Tibial artery (tissue), 4 donors: ENCODE data around the gene SLC38A2.
A peak's percentile ranks its signal among the peaks of the same experiment; 100 is the strongest.

ENCODE experiments used
- DNase-seq, 2 donors: peaks; one replicate each; pipeline ENCODE4 v3.0.0-alpha.2; 2019
- H3K27ac ChIP-seq, 2 donors: fragments of 200-600 bp; sonication (generic) in 1 of 2; 1 replicate in 1 of 2; 2 replicates in 1 of 2; pipeline ENCODE4 v1.5.1; 2018 to 2019; ENCODE audit warnings: mild to moderate bottlenecking in 1 of 2
- H3K27me3 ChIP-seq, 2 donors: fragments of 200-600 bp; sonication (generic) in 1 of 2; one replicate each; pipeline versions ENCODE4 v1.5.1 to v1.6.0; 2016 to 2019
- H3K36me3 ChIP-seq, 3 donors: fragments of 200-600 bp; sonication (generic) in 2 of 3; one replicate each; pipeline ENCODE4 v1.5.1; 2016 to 2019; ENCODE audit warnings: mild to moderate bottlenecking in 2 of 3
- H3K4me1 ChIP-seq, 4 donors: fragments of 200-600 bp; sonication (generic) in 2 of 4; 1 replicate in 3 of 4; 2 replicates in 1 of 4; pipeline ENCODE4 v1.5.1; 2016 to 2019
- H3K4me3 ChIP-seq, 2 donors: fragments of 200-600 bp; sonication (generic) in 1 of 2; 1 replicate in 1 of 2; 2 replicates in 1 of 2; pipeline ENCODE4 v1.5.1; 2018 to 2019; ENCODE audit warnings: mild to moderate bottlenecking in 2 of 2
- H3K9me3 ChIP-seq, 3 donors: fragments of 200-600 bp; sonication (generic) in 1 of 3; one replicate each; pipeline ENCODE4 v1.5.1; 2016 to 2019
- CTCF ChIP-seq, 2 experiments: fragments of 200-600 bp in 1 of 2; fragments of 450-650 bp in 1 of 2; IDR thresholded peaks; one replicate each; pipeline ENCODE4 v1.5.1; 2017 to 2019; ENCODE audit warnings: antibody characterized with exemption in 2 of 2, mild to moderate bottlenecking in 1 of 2, moderate library complexity in 1 of 2
- intact Hi-C: fragments of 100-400 bp; cut with DNase I; formaldehyde crosslinking; loops from one replicate; pipeline ENCODE4 v1.15.0; 2023; ENCODE audit warnings: low total_unique reads

The SLC38A2 gene

GRCh38 chr12:46383654-46384450 is 11.3 kb upstream of the SLC38A2 start:
- peak overlapping the region; percentile 98 to 99 for H3K27ac ChIP-seq
- TF ChIP-seq CTCF (IDR thresholded peaks at IDR 0.05): no peak
- no peaks in the 10 kb centered on the region for H3K9me3 ChIP-seq
- intact Hi-C loops: loop anchor here (2.0 kb wide), 1 partner anchor 13 kb away; no protein-coding TSS in a partner anchor
- H3K27me3 ChIP-seq: no peaks in the 10 kb centered on the region
- peaks cover 0 to 62% (median 49%) of the 10 kb centered on the region in 4 donors for H3K4me1 ChIP-seq
- peak overlapping the region; percentile 79 to 84 for H3K4me3 ChIP-seq
- DNase-seq: peak; percentile 94 to 97
- no peaks in the 10 kb centered on the region for H3K36me3 ChIP-seq

DNA sequence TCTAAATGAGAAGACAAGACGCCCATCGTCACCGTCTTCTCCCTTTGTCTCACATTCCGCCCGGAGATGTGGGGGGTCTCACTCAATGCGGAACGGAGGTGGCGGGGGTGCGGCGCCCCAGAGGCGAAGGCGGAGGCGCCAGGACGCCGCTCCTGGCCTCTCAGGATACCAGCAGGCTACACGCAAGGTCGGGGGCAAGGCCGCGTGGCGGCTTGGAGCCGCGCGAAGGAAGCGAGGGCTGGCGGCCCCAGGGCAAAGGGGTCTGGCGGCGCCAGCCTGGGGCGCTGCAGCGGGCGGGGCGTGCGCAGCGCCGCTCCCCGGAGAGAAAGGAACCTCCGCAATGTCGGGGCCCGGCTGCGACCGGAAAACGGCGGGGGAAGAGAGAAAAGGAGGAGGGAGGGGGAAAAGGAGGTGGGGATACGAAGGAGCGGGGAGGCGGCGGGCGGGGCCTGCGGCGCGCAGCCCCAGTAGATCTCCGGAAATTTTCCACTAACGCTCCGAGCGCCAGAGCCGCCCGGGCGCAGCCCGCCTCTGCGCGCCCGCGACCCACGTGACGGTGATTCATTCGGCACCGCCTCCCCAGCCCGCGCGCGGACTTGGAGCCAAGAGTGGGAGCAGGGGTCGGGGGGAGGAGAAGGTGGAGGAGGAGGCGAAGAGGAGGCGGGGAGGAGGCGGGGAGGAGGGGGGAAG is 10.5 kb upstream of the SLC38A2 start:
- DNase-seq: peak; percentile 96 to 99
- Histone ChIP-seq H3K4me3 (peak overlapping the region; percentile 79 to 84), H3K27ac (peak overlapping the region; percentile 98 to 99), H3K36me3 (no peaks in the 10 kb centered on the region), H3K27me3 (no peaks in the 10 kb centered on the region), H3K4me1 (peaks cover 0 to 55% (median 43%) of the 10 kb centered on the region in 4 donors), H3K9me3 (no peaks in the 10 kb centered on the region)
- intact Hi-C loops: no loop called here
- TF ChIP-seq CTCF (IDR thresholded peaks at IDR 0.05): no peak

DNA sequence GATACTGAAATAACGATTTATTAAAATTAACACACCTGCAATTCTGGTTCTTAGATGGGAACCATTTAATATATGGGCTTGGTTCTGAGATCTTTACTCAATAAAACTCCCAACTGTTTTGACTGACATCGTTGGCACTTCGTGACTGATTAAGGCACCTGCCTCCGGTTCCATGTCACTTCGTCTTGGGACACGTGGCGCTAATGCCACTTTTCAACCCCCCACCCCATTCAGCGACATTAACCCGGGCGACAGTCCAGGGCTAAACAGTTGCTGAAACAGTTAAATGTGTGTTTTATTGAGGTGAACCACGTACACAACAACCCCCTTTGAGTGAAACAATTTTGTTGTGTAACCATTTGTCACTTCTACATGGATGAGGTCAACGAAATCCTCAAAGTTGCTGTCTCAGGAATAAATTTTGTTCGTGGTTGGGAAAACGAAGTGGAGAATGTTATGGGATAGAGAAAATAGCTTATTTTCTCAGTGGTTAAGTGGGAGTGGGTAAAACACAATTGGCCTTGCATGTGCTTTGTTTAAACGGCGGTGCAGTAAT is 9.9 kb upstream of the SLC38A2 start:
- Histone ChIP-seq H3K27ac (peak overlapping the region; percentile 98 to 99), H3K9me3 (no peaks in the 10 kb centered on the region), H3K27me3 (no peaks in the 10 kb centered on the region), H3K36me3 (no peaks in the 10 kb centered on the region), H3K4me3 (peak overlapping the region; percentile 79 to 84), H3K4me1 (peaks cover 0 to 48% (median 37%) of the 10 kb centered on the region in 4 donors)
- TF ChIP-seq CTCF (IDR thresholded peaks at IDR 0.05): no peak
- DNase-seq: no peak
- intact Hi-C loops: no loop called here

GRCh38 chr12:46380881-46381280 is 8.3 kb upstream of the SLC38A2 start:
- intact Hi-C loops: no loop called here
- Histone ChIP-seq H3K9me3 (no peaks in the 10 kb centered on the region), H3K27ac (no peak overlapping the region), H3K36me3 (no peaks in the 10 kb centered on the region), H3K4me1 (peaks cover 0 to 35% (median 24%) of the 10 kb centered on the region in 4 donors), H3K4me3 (no peak overlapping the region), H3K27me3 (no peaks in the 10 kb centered on the region)
- no peak for TF ChIP-seq CTCF (IDR thresholded peaks at IDR 0.05)
- DNase-seq: no peak

- no peaks in the 10 kb centered on the region for H3K36me3 ChIP-seq
- H3K4me3 ChIP-seq: no peak overlapping the region
- peaks cover 0 to 30% (median 18%) of the 10 kb centered on the region in 4 donors for H3K4me1 ChIP-seq
- no peak overlapping the region for H3K27ac ChIP-seq
- intact Hi-C loops: no loop called here
- no peaks in the 10 kb centered on the region for H3K9me3 ChIP-seq
- H3K27me3 ChIP-seq: no peaks in the 10 kb centered on the region
- no peak for DNase-seq
- no peak for TF ChIP-seq CTCF (IDR thresholded peaks at IDR 0.05)
Measured at GRCh38 chr12:46380022-46380796, 7.6 kb upstream of the SLC38A2 start.
